ENCODE data around the gene CCNF.
A peak's percentile ranks its signal among the peaks of the same experiment; 100 is the strongest.

CCNF gene

DNA sequence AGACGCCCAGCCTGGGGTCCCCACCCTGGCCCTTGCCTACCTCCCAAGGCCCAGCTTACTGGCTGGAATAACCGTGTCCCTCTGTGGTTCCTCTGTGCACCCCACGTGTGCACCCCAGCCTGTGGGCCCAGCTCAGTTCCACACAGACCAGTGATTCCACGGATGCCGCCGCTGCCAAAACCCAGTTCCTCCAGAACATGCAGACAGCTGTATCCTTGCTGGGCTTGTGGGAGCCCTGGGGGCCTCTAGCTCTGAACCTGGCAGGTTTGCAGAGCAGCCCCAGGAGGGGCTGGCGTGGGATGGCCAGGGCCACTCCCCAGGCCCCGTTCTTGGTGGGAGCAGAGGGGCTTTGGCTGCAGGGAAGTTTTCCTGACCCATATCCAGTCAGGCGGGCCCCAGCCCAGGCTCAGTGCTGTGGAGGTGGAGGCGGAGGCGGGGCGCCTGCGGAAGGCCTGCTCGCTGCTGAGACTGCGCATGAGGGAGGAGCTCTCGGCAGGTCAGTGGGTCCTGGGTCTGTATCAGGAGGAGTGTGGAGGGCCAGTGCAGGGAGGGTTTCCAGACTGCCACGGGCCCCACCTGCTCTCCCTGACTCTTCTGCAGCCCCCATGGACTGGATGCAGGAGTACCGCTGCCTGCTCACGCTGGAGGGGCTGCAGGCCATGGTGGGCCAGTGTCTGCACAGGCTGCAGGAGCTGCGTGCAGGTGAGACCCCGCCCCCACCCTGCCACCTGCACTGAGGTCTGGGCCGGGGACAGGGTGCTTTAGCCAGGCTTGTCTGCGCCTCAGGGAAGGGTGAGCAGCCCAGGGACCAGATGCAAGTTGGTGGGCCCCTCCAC lies 33.0 kb downstream of the CCNF start:
- Histone ChIP-seq H3K27ac (replicated peaks) (no peak overlapping the region), H3K27me3 (ENCODE audit: insufficient read depth, poor library complexity, severe bottlenecking) (peaks cover 1% of the 10 kb centered on the region), H3K4me3 (replicated peaks; ENCODE audit: insufficient read depth, low read length) (no peak overlapping the region)
- TF ChIP-seq, protein P1, sequence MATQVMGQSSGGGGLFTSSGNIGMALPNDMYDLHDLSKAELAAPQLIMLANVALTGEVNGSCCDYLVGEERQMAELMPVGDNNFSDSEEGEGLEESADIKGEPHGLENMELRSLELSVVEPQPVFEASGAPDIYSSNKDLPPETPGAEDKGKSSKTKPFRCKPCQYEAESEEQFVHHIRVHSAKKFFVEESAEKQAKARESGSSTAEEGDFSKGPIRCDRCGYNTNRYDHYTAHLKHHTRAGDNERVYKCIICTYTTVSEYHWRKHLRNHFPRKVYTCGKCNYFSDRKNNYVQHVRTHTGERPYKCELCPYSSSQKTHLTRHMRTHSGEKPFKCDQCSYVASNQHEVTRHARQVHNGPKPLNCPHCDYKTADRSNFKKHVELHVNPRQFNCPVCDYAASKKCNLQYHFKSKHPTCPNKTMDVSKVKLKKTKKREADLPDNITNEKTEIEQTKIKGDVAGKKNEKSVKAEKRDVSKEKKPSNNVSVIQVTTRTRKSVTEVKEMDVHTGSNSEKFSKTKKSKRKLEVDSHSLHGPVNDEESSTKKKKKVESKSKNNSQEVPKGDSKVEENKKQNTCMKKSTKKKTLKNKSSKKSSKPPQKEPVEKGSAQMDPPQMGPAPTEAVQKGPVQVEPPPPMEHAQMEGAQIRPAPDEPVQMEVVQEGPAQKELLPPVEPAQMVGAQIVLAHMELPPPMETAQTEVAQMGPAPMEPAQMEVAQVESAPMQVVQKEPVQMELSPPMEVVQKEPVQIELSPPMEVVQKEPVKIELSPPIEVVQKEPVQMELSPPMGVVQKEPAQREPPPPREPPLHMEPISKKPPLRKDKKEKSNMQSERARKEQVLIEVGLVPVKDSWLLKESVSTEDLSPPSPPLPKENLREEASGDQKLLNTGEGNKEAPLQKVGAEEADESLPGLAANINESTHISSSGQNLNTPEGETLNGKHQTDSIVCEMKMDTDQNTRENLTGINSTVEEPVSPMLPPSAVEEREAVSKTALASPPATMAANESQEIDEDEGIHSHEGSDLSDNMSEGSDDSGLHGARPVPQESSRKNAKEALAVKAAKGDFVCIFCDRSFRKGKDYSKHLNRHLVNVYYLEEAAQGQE (IDR thresholded peaks at IDR 0.05; ENCODE audit: insufficient replicate concordance, low read depth) = no peak
- TF ChIP-seq, protein P2, sequence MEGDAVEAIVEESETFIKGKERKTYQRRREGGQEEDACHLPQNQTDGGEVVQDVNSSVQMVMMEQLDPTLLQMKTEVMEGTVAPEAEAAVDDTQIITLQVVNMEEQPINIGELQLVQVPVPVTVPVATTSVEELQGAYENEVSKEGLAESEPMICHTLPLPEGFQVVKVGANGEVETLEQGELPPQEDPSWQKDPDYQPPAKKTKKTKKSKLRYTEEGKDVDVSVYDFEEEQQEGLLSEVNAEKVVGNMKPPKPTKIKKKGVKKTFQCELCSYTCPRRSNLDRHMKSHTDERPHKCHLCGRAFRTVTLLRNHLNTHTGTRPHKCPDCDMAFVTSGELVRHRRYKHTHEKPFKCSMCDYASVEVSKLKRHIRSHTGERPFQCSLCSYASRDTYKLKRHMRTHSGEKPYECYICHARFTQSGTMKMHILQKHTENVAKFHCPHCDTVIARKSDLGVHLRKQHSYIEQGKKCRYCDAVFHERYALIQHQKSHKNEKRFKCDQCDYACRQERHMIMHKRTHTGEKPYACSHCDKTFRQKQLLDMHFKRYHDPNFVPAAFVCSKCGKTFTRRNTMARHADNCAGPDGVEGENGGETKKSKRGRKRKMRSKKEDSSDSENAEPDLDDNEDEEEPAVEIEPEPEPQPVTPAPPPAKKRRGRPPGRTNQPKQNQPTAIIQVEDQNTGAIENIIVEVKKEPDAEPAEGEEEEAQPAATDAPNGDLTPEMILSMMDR (IDR thresholded peaks at IDR 0.05; ENCODE audit: insufficient read depth, low read length) = no peak
- TF ChIP-seq SPI1 (IDR thresholded peaks at IDR 0.05; ENCODE audit: borderline replicate concordance, low read depth) (no peak), POLR2AphosphoS5 (IDR thresholded peaks at IDR 0.05; ENCODE audit: low read depth) (no peak), GABPA (IDR thresholded peaks at IDR 0.05; ENCODE audit: low read depth) (no peak)
- DNase-seq (ENCODE audit: low read depth in 1 of 2, low spot score in 1 of 2) = no peak

DNA sequence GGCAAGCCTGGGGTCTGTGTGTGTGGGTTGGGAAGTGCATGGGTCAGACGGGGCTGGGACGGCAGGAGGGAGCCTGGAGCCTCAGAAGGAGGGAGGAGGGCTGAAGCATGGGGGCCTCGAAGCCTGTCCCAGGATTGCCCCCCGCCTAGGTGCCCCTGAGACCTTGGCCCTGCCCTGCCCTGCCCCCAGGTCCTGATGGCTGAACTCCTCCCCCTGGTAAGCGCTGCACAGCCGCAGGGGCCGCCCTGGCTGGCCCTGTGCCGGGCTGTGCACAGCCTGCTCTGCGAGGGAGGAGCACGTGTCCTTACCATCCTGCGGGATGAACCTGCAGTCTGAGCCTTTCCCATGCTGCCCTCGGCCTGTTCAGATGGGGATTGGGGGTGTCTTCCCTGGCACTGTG lies 35.1 kb downstream of the CCNF start:
- Histone ChIP-seq H3K4me3 (replicated peaks; ENCODE audit: insufficient read depth, low read length) (no peak overlapping the region), H3K27ac (replicated peaks) (no peak overlapping the region), H3K27me3 (ENCODE audit: insufficient read depth, poor library complexity, severe bottlenecking) (peaks cover 4% of the 10 kb centered on the region)
- TF ChIP-seq, protein P2 (IDR thresholded peaks at IDR 0.05; ENCODE audit: insufficient read depth, low read length) = no peak
- TF ChIP-seq, protein P1 (IDR thresholded peaks at IDR 0.05; ENCODE audit: insufficient replicate concordance, low read depth) = no peak
- TF ChIP-seq GABPA (IDR thresholded peaks at IDR 0.05; ENCODE audit: low read depth) = no peak
- TF ChIP-seq POLR2AphosphoS5 (IDR thresholded peaks at IDR 0.05; ENCODE audit: low read depth) = no peak
- no peak for TF ChIP-seq SPI1 (IDR thresholded peaks at IDR 0.05; ENCODE audit: borderline replicate concordance, low read depth)
- DNase-seq (ENCODE audit: low read depth in 1 of 2, low spot score in 1 of 2) = no peak

DNA sequence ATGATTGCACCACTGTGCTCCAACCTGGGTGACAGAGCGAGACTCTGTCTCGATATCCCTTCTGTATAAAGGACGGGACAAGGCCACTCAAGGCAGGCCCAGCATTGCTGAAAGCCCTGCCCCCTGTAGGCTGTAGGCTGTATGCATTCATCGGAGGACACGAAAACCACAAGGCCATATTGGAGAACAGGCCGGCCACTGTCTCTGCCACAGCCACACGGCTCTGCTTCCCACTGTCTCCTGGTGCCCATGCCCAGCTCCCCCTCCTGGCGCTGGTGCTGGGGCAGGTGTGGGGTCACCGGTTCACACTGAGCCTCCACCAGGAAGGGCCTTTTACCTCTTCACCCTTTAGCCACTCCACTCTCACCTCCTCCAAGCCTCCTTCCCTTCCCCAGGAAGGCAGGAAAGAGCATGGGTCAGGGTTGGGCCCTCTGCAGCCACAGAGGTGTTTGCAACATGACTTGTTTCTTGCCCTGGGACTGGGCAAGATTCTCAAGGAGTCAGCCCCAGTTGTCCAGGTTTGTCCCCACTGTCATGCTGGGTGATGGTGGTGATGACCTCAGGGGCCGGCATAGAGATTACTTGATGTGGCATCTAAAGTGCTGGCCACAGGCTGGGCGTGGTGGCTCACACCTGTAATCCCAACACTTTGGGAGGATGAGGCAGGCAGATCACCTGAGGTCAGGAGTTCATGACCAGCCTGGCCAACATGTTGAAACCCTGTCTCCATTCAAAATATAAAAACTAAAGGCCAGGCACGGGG lies 36.6 kb downstream of the CCNF start:
- peak in 1 of 2 experiments; percentile 25 for DNase-seq (ENCODE audit: low read depth in 1 of 2, low spot score in 1 of 2)
- no peak overlapping the region for H3K27ac ChIP-seq (replicated peaks)
- TF ChIP-seq POLR2AphosphoS5 (IDR thresholded peaks at IDR 0.05; ENCODE audit: low read depth) = no peak
- TF ChIP-seq, protein P2 (IDR thresholded peaks at IDR 0.05; ENCODE audit: insufficient read depth, low read length) = peak; percentile 11
- peaks cover 19% of the 10 kb centered on the region for H3K27me3 ChIP-seq (ENCODE audit: insufficient read depth, poor library complexity, severe bottlenecking)
- H3K4me3 ChIP-seq (replicated peaks; ENCODE audit: insufficient read depth, low read length) = no peak overlapping the region
